Measurements from ENCODE around the gene MED16.

MED16 gene

DNA sequence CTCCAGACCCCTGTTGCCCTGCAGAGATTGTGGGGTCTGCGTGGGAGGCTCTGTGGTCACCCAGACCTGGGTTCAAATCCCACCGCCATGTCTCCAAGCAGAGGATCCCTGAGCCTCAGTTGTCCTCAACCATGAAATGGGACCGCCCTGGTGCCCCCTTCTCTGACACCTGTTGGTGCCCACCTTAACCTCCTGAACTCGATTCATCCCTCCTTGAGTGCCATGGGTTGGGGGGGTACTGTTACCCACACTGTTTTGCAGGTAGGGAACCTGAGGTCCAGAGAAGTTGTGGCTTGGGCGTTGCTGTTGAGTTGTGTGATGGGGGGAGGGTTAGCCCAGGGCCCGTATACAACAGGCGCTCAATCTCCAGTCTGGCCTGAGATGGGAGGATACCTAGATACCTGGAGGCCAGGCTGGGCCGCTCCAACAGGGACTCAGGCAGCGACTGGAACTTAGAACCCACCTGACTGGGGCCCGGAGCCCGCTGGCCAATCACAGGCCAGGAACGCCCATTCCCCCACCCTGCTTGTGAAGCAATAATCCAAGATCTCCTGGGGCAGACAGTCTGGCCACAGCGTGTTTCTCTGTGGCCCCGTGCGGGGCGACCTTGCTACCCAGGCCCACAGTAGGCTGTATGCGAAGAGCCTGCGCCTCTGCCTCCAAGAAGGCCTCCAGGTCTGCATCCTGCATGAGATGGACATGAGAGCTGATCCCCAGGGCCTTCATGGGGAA, 35.6 kb upstream of the MED16 start:
- no peak for DNase-seq

DNA sequence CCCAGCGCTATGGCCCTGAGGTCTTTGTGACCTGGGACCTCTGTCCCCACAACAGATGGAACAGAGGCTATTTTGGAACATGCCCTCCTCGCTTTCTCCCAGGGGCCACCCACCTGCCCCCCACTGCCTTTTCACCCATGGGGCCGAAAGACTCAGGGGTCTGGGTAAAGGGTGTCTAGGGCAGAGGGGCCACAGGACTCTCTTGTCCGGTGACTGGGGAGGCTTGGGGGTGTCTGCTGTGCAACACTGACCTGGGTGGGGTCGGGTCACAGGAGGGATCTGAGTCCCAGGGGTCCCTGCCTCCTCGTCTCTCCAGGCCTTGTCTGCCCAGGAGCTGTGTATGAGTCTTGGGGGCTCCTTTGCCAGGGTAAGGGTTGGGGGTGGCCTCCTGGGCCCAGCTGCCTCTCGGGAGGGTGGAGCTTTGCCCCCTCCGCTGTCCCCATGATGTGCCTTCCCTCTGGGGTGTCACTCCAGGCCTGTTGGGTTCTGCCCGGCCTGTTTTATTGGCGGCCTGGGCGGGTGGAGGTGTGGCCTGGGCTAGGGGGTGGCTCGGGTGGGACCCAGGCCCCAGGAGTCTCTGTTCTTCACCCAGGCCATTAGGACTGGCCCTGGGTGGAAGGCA, 34.9 kb upstream of the MED16 start:
- no peak for DNase-seq

DNA sequence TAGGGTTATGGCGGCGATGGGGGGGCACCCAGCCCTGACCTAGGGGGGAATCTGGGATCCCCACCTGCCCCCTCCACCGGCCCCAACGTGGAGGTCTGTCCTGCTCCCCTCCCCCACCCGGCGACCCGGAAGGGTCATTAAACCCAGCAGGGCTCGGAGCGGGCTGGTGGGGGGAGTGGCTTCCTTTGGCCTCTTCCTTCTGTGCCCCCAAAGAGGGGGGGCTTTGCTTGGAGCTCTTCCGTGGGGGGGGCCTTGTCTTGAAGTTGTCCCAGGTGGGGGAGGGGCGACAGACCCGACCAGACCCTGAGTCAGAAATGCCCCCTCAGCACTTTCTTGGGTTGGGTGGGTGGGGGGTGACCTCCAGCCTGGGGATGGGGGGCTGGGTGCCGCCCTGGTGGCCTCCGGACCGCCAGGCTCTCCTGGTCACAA, 34.4 kb upstream of the MED16 start:
- no peak for DNase-seq

DNA sequence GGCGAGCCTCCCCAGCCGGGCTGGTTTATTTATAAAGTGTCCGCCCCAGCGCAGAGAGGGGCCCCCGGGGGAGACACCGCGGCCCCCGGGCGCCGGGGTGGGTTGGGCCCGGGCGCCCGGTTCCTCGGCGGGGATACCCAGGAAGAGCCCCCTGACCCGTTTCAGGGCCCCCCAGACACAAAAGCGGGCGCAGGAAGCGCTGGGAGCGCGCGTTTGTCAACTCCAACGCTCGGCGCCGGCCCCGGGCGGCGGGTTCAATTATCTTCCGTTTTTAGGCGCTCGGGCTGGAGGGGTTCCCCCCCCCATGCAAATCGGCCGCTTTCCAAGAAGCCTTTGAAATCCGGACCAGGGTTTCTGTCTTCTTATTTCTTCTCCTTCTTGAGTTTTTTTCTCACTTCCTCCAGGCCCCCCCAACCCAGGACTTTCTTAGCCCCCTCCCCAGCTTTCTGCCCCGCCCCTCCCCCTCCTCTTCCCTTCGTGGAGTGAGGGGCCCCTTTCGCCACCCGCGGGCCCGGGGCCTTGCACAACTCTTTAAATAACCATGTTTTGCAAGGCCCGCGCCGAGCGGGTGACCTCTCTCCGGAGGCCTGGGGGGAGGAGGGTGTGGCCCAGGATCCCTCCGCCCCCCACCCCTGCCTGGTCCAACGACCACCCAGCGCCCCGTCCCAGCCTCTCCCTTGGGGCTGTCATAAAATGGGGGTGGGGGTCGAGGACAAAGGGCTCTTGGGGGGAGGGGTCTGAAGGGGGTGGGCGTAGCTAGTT, 33.8 kb upstream of the MED16 start:
- DNase-seq: peak; percentile 40

DNA sequence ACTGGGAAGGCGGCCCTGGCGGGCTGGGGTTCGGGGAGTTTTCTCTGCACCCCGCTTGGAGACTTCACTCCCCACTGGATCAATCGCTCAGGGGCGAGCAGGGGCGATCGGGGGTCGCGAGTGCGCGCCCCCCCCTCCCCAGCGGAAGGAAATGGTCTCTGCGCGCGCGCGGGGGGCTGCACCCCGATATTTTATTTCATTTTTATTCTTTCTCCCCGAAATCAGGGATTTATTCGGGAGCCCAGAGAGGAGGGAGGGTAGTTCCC, 33.3 kb upstream of the MED16 start:
- no peak for DNase-seq

DNA sequence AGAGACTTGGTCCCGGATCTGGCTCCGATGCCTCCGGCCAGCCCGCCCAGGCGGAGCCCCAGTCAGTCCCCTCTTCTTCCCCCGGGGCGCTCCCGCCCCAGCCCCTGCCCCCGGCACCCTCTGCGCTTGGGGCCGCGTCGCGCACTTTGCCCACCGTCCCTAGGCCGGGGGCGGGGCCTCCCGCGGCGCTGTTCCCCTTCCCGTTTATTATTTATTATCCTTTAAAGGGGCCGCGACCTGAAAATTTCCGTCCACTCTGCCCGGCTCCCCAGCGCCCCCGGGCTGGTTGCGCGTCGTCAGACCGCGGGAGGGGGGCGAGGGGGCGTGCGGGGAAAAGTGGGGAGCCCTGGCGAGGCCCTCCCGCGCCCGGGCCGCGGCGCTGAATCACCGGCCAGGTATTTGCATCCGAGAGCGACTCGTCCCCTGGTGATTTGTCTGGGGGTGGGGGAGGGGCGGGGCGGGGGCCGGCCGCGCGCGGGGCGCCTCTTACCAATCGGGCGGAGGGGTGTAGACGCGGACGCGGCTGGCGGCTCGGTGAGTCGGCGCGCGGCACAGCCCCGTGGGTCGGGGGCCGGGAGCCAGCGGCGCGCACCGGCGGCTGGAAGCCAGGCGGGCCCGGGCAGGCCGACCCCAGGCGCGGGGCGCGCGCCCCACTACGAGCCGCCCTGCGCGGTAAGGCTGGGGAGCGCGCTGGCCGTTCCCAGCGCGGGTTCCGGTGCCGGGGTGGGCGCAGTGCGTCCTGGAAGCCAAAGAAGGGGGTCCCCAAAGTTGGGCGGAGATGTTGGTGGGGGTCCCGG, 32.7 kb upstream of the MED16 start, which contains the start of gene ARID3A:
ARID3A (plus strand) TSS at position 510 of the 797 bp plus-strand sequence. CDS start 3,494 bp downstream, outside the sequence.
- peak; percentile 88 for DNase-seq

DNA sequence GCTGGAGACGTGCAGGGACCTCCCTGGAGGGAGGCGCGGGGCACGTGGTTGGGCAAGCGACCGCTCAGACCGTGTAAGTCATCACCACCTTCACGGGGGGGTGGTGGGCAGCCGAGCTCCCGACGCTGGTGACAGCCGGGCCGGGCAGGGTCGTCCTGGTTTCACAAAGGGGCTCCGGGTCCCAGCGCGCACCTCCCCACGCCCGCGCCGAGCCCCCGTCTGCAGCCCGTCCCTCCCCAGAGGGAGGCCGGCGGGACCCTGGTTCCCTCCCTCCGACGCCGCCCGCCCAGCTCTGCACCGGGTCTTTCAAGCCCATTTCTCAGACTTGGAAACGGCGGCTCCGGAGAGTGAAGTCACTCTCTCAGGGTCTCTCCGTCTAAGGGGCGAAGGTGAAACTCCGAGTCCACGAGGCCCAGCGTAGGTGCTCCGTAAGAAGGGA, 32.1 kb upstream of the MED16 start:
- peak; percentile 33 for DNase-seq

DNA sequence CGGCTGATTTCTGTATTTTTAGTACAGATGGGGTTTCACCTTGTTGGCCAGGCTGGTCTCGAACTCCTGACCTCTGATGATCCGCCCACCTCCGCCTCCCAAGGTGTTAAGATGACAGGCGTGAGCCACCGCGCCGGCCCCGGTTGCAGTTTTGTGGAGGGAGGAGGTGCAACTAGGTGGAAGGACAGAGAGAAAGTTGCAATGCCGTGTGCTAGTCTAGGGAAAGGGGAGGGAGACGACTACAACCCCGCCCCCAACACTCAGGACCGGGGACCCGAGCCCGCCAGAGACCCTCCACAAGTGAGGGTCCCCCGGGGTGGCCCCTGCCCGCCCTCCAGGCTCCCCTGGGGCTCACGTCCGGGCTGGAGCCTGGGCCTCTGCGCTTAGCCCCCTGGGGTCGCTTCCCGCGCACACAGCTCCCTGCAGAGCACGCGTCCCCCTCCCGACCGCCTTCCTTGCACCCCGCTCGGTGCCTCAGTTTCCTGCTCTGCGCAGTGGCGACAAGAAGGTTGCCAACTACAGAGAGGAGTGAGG, 31.6 kb upstream of the MED16 start:
- DNase-seq: no peak

DNA sequence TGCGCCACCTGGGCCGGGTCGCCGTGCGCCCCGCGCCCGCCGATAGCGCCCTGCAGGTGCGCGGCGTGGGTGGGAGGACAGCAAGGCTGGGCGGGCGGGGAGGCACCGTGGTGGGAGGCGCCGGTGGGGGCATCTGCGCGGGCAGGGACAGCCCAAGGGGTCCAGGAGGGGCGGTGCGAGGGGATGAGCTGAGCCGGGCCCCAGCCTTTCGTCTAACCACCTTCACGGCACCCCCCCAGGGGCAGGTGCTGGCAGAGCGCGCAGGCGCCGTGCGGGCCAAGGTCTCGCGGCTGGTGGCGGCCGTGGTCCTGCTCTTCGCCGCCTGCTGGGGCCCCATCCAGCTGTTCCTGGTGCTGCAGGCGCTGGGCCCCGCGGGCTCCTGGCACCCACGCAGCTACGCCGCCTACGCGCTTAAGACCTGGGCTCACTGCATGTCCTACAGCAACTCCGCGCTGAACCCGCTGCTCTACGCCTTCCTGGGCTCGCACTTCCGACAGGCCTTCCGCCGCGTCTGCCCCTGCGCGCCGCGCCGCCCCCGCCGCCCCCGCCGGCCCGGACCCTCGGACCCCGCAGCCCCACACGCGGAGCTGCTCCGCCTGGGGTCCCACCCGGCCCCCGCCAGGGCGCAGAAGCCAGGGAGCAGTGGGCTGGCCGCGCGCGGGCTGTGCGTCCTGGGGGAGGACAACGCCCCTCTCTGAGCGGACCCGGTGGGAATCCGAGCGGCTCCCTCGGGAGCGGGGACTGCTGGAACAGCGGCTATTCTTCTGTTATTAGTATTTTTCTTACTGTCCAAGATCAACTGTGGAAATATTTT, 27.3 kb upstream of the MED16 start:
- no peak for DNase-seq

DNA sequence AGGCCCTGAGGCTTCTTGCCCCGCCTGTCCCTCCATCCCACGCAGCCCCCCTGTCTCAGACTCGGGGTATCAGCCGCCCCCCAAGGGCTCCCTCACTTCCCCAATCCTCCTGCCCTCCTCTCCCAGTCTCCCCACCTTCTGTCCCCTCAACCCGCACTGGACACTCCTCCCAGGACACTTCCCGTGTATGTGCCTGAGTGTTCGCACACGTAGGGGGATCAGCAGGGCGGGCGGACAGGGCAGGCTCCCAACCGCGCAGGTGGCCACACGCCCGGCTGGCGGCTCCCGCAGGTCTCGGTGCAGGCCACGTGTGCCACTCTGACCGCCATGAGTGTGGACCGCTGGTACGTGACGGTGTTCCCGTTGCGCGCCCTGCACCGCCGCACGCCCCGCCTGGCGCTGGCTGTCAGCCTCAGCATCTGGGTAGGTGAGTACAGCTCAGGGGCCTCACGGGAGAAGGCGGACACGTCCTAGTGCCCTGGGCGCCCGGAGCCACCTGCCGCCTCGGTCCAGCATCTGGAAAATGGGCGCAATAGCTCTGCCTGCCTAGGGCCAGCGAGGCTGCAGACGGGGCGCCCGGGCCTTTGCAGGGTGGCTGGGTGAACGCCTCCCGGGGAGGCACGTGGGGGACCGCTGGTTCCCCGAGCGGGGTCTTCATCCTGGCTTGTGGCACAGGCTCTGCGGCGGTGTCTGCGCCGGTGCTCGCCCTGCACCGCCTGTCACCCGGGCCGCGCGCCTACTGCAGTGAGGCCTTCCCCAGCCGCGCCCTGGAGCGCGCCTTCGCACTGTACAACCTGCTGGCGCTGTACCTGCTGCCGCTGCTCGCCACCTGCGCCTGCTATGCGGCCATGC, 26.4 kb upstream of the MED16 start:
- no peak for DNase-seq

DNA sequence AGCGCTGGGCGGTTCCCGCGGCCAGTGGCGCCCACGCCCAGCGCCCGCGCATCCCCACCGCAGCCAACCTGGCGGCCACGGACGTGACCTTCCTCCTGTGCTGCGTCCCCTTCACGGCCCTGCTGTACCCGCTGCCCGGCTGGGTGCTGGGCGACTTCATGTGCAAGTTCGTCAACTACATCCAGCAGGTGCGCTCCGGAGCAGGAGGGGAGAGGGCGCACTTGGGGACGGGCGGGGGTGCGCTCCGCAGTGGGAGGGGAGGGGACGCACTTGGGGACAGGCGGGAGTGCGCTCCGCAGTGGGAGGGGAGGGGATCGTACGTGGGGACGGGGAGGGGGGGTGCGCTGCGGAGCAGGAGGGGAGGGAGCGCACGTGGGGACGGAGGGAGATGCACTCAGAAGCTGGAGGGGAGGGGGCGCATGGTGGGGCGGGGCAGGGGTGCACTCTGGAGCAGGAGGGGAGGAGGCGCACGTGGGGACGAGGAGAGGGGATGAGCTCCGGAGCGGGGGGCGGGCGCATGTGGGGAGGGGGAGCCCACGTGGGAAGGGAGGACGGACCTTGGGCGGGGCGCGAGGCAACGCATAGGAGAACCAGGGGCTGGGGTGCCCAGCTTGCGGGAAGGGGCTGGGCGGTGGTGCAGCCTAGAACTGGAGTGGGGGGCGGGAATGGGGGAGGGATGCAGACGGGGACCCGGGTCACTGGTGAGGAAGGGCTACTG, 25.7 kb upstream of the MED16 start:
- DNase-seq: no peak

DNA sequence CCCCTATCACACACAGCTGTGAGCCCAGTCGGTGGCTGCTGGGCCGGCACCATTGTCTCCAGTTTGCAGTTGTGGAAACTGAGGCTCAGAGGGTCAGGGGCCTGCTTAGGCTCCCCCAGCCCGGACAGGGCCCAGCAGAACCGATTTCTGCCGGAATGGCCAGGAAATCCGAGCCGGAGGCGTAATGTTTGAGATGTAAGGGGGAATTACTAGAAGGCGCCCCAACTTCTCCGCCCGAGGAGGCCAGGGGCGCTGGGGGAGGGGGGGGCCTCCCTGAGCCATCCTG, 25.1 kb upstream of the MED16 start:
- no peak for DNase-seq

DNA sequence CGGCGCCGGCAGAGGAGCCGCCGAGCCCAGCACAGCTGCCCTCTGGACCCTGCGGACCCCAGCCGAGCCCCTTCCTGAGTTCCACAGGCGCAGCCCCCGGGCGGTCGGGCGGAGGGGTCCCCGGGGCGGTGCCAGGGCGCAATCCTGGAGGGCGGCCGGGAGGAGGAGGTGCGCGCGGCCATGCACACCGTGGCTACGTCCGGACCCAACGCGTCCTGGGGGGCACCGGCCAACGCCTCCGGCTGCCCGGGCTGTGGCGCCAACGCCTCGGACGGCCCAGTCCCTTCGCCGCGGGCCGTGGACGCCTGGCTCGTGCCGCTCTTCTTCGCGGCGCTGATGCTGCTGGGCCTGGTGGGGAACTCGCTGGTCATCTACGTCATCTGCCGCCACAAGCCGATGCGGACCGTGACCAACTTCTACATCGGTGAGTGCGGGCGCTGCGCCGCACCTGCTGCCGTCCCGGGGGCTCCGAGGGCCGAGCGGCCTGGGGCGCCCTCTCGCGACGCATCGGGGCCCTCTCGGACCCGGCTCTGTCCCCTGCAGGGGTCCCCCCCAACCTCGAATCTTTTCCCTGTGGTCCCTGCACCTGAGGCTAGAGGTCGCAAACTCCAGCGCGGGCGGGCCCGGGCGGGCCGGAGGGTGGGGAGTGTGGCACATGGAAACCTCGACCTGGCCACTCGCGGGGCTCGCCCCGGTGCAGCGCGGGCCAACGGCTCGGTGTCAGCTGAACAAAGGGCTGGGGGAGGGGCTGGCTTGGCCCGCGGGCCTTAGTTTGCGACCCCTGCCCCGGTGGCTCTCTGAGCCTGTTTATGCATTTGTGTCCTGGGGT, 24.6 kb upstream of the MED16 start, which contains the start of gene KISS1R:
KISS1R (plus strand) TSS at position 11 of the 829 bp plus-strand sequence; CDS start at position 181, 170 bp downstream.
- DNase-seq: no peak

DNA sequence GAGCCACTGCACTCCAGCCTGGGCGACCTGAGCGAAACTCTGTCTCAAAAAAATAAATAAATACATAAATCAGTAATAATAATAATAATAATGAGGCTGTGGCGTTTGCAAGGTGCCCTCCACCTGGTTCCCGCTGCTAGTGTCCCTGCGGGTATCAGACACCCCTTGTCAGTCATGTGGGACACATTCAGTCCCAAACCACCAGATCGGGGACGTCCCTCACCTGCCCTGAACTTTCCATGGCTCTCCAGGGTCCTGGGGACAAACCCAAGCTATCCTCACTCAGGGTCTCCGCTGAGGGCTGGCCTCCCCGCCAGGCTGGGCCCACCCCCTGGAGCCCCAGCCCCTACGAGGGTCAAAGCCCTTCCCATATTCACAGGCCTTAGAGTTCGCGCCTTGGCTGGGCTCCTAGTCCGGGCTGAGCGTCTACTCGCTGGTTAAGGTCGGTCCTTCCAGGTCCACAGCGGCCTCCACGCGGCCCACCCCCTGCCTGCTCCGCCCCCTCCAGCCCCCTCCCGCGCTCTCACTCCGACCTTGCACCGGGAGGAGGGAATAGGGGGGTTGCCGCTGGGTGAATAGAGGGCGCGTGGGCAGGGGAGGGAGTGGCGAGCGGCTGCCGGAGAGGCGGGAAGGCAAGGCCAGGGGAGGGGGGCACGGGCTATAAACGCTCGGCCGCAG, 23.8 kb upstream of the MED16 start:
- DNase-seq: no peak

DNA sequence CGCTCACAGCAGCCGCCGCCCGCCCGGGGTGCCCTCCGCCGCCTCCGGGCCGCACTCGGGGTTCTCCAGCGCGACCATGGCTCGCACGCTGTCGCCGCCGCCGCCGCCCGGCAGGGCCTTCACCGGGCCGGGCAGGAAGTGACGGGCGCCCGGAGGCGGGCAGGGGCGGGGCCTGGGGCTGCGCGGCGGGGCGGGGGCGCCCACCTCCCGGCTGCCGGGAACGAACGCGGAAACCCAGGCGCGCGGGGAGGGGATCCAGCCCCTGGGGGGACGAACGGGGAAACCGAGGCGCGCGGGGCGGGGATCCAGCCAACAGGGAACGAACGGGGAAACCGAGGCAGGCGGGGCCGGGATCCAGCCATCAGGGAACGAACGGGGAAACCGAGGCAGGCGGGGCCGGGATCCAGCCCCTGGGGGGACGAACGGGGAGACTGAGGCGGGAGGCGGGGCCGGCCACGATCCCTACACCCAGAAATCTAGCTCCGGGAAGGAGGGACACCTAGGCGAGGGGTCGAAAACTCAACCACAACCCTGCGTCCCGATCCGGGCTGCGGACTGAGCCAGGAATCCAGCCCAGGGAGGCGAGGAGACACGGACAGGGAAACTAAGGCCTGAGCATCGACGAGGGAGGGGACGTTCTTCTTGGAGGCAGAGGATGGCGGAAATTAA, 20.2 kb upstream of the MED16 start, which contains the start of gene R3HDM4:
R3HDM4 (minus strand) TSS at position 140 of the 669 bp plus-strand sequence; CDS start at position 78, 62 bp downstream.
- DNase-seq: peak; percentile 64

DNA sequence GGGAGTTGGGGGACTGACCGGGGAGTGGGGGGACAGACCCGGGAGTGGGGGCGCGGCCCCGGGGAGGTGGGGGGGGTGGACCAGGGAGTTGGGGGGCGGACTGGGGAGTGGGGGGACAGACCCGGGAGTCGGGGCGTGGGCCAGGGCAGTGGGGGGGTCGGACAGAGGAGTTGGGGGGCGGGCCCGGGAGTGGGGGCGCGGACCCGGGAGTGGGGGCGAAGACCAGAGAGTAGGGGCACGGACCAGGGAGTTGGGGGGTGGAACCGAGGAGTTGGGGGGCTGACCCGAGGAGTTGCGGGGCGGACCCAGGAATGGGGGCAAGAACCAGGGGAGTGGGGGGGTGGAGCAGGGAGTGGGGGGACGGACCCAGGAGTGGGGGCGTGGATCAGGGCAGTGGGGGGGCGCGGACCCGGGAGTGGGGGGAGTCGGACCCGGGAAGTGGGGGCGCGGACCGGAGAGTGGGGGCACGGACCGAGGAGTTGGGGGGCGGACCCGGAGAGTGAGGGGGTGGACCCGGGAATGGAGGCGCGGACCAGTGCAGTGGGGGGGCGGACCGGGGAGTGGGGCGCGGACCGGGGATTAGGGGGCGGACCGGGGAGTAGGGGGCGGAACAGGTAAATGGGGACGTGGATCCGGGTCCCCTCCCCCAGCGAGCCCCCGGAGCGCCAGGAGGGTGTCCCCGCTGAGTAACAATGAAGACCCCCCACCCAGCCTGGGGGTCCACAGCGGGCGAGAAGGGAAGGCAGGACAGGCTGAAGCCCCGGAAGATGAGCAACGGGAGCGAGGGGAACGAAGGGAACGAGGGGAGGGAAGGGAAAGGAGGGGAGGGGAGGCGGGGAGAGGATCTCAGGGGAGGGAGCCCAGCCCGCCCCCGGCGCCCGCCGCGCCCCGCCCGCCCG, 19.4 kb upstream of the MED16 start:
- no peak for DNase-seq
